Adrenal gland (tissue), 12 donors: ENCODE results near the gene RWDD4. TPM values are rescaled to one million over a fixed set of nuclear protein-coding genes. Genes with fewer than 3 reads are reported as not detected.

Experiments
- DNase-seq, 7 donors: peaks; one replicate each; pipeline ENCODE4 v3.0.0-alpha.2; 2019 to 2020
- H3K27ac ChIP-seq, 5 donors: fragments of 200-600 bp; sonication (generic) in 4 of 5; 1 replicate in 3 of 5; 2 replicates in 2 of 5; pipeline versions ENCODE4 v1.5.1 to v1.8.0; 2016 to 2020; ENCODE audit warnings: mild to moderate bottlenecking in 1 of 5
- H3K27me3 ChIP-seq: fragments of 200-600 bp; 2 replicates; pipeline ENCODE4 v1.8.0; 2021
- H3K36me3 ChIP-seq, 2 donors: fragments of 200-600 bp; replicated peaks in 1 of 2; 1 replicate in 1 of 2; 2 replicates in 1 of 2; pipeline versions ENCODE4 v1.5.1 to v1.8.0; 2018 to 2022
- H3K4me1 ChIP-seq, 2 donors: fragments of 200-600 bp; replicated peaks in 1 of 2; 1 replicate in 1 of 2; 2 replicates in 1 of 2; pipeline versions ENCODE4 v1.5.1 to v1.8.0; 2018 to 2021
- H3K4me3 ChIP-seq, 4 donors: fragments of 200-600 bp; sonication (generic) in 3 of 4; one replicate each; pipeline ENCODE4 v1.5.1; 2016 to 2018
- H3K9me3 ChIP-seq, 3 donors: fragments of 200-600 bp; sonication (generic) in 1 of 3; replicated peaks in 1 of 3; 1 replicate in 2 of 3; 2 replicates in 1 of 3; pipeline versions ENCODE4 v1.5.1 to v1.8.0; 2016 to 2021
- CTCF ChIP-seq, 6 experiments: fragments of 450-650 bp in 4 of 6; fragments of 200-600 bp in 2 of 6; sonication (generic) in 1 of 6; IDR thresholded peaks; 1 replicate in 5 of 6; 2 replicates in 1 of 6; pipeline versions ENCODE4 v1.5.1 to v1.8.0; 2016 to 2021; ENCODE audit warnings: antibody characterized with exemption in 6 of 6, mild to moderate bottlenecking in 2 of 6, moderate library complexity in 1 of 6
- POLR2A ChIP-seq, 2 donors: fragments of 450-650 bp; IDR thresholded peaks; one replicate each; pipeline ENCODE4 v1.6.1; 2017; ENCODE audit warnings: antibody characterized with exemption in 2 of 2, mild to moderate bottlenecking in 2 of 2, moderate library complexity in 1 of 2
- WGBS, 4 donors: extraction: QIAGEN DNeasy Blood & Tissue Kit in 2 of 4; methylation state at CpG; one replicate each; pipeline versions ENCODE4 v1.1.5 to v1.1.7; 2013 to 2017; 5-methylcytosine and 5-hydroxymethylcytosine counted together
- intact Hi-C, 2 donors: fragments of 100-400 bp; cut with DNase I; formaldehyde crosslinking; loops; one replicate each; pipeline versions ENCODE4 v1.14.1 to v1.15.0; 2022 to 2023
- polyA plus RNA-seq, 3 donors: library from polyadenylated mRNA; stranded (reverse); fragments of 200-250 nt in 2 of 3; fragments of 350-450 nt in 1 of 3; fragmentation: Illumina TruSeq in 1 of 3; extraction: RNeasy Lipid Tissue Mini Kit (QIAGEN cat#74804) in 1 of 3; gene quantifications; one replicate each; pipeline ENCODE4 v1.2.3, GENCODE V29; 2013 to 2014
- total RNA-seq, 9 donors: library from RNA; depleted of rRNA in 4 of 9; stranded (reverse); fragments of >200 nt in 4 of 9; fragments of 120-200 nt in 1 of 9; fragmentation: NEBNext Ultra II Directional in 1 of 9; extraction: Animal tissue kit (Norgen Biotek cat#: 25700) in 1 of 9; gene quantifications; one replicate each; pipeline versions ENCODE4 v1.1.0 to v1.2.4, GENCODE V29; 2013 to 2023
- donor health status: healthy with polysubstance abuse.
- donor health status: Bipolar disorder and iron deficiency.
- donor health status: DM: yes; HTN: yes; CAD: no.
- donor health status: DM: no; HTN: no; CAD: no.
- donor health status: DM: no; HTN: no; CAD: no.
- donor health status: DM: yes; HTN: yes; CAD: no.

RWDD4 gene
- total and polyA plus RNA-seq, 12 donors: 27.0 to 157 (median 58.7) TPM

- intact Hi-C loops: no loop called here
- H3K27ac ChIP-seq: peak overlapping the region in 2 of 5 donors; percentile 18 to 45
Observed at GRCh38 chr4:183635741-183636140, 23.2 kb downstream of the RWDD4 start.

GRCh38 chr4:183635321-183635720, 23.7 kb downstream of the RWDD4 start:
- peak overlapping the region in 1 of 5 donors; percentile 18 for H3K27ac ChIP-seq
- no peaks in the 10 kb centered on the region for H3K36me3 ChIP-seq
- intact Hi-C loops: no loop called here
- TF ChIP-seq CTCF (IDR thresholded peaks at IDR 0.05) (no peak), POLR2A (IDR thresholded peaks at IDR 0.05) (no peak)
- no peaks in the 10 kb centered on the region for H3K9me3 ChIP-seq
- no peak overlapping the region for H3K4me3 ChIP-seq
- 63 to 82% (median 71%) methylated on average over 10 of the region's 10 CpGs for WGBS, 4 donors
- DNase-seq: peak in 1 of 7 donors; percentile 18
- H3K27me3 ChIP-seq: no peaks in the 10 kb centered on the region
- H3K4me1 ChIP-seq: peaks cover 7 to 14% of the 10 kb centered on the region in 2 donors

More at GRCh38 chr4:183635741-183636140, 23.2 kb downstream of the RWDD4 start:
- TF ChIP-seq CTCF (IDR thresholded peaks at IDR 0.05) (no peak), POLR2A (IDR thresholded peaks at IDR 0.05) (no peak)
- DNase-seq: no peak
- Histone ChIP-seq H3K4me3 (no peak overlapping the region), H3K27me3 (no peaks in the 10 kb centered on the region), H3K36me3 (no peaks in the 10 kb centered on the region), H3K4me1 (peaks cover 7 to 14% of the 10 kb centered on the region in 2 donors), H3K9me3 (no peaks in the 10 kb centered on the region)
- WGBS, 4 donors: 76 to 85% (median 83%) methylated on average over 5 of the region's 5 CpGs

GRCh38 chr4:183633476-183634400, 25.2 kb downstream of the RWDD4 start:
- peak in 4 of 7 donors; percentile 40 to 67 (median 50) for DNase-seq
- H3K4me3 ChIP-seq: no peak overlapping the region
- H3K36me3 ChIP-seq: no peaks in the 10 kb centered on the region
- WGBS, 4 donors: 49 to 63% (median 59%) methylated on average over 11 of the region's 11 CpGs
- intact Hi-C loops: no loop called here
- H3K27ac ChIP-seq: peak overlapping the region in 4 of 5 donors; percentile 18 to 72 (median 42)
- TF ChIP-seq POLR2A (IDR thresholded peaks at IDR 0.05) (no peak), CTCF (IDR thresholded peaks at IDR 0.05) (no peak)
- H3K27me3 ChIP-seq: no peaks in the 10 kb centered on the region
- H3K9me3 ChIP-seq: no peaks in the 10 kb centered on the region
- peaks cover 7 to 14% of the 10 kb centered on the region in 2 donors for H3K4me1 ChIP-seq

- Histone ChIP-seq H3K4me1 (peaks cover 7 to 13% of the 10 kb centered on the region in 2 donors), H3K36me3 (no peaks in the 10 kb centered on the region), H3K27ac (peak overlapping the region in 2 of 5 donors; percentile 63 to 72), H3K9me3 (no peaks in the 10 kb centered on the region), H3K27me3 (no peaks in the 10 kb centered on the region), H3K4me3 (no peak overlapping the region)
- WGBS, 4 donors: 87 to 93% (median 91%) methylated on average over 8 to 12 of the region's 12 CpGs
- DNase-seq: peak in 1 of 7 donors; percentile 21
- TF ChIP-seq CTCF (IDR thresholded peaks at IDR 0.05): no peak
- no peak for TF ChIP-seq POLR2A (IDR thresholded peaks at IDR 0.05)
- intact Hi-C loops: no loop called here
Observed at GRCh38 chr4:183632689-183633088, 26.3 kb downstream of the RWDD4 start.
